Loucy (cell line): Measurements from ENCODE around the gene ZDHHC19.
"Not testable (repeated sequence)": the region's sequence is repeated elsewhere in the genome, so short reads cannot be mapped to it uniquely, and the experiment has no call there.

Experiments
- H2AFZ ChIP-seq: fragments of 200-600 bp; sonication (generic); 2 replicates; pipeline ENCODE4 v1.6.0; 2016; ENCODE audit warnings: antibody characterized with exemption, mild to moderate bottlenecking, low read length, moderate library complexity
- H3F3A ChIP-seq: fragments of 200-600 bp; 2 replicates; pipeline ENCODE4 v1.6.0; 2016; ENCODE audit warnings: antibody characterized with exemption, low read depth, mild to moderate bottlenecking
- H3K27me3 ChIP-seq: fragments of 200-600 bp; sonication (generic); 2 replicates; pipeline ENCODE4 v1.6.1; 2014; ENCODE audit warnings: low read length, mild to moderate bottlenecking; ENCODE audit not compliant: insufficient read depth, poor library complexity, severe bottlenecking
- H3K36me3 ChIP-seq: fragments of 200-600 bp; sonication (generic); 2 replicates; pipeline ENCODE4 v1.6.1; 2016; ENCODE audit warnings: low read length; ENCODE audit not compliant: insufficient read depth
- H3K4me1 ChIP-seq: fragments of 200-600 bp; sonication (generic); 2 replicates; pipeline ENCODE4 v1.5.1; 2014; ENCODE audit warnings: low read length, mild to moderate bottlenecking; ENCODE audit not compliant: insufficient read depth, poor library complexity, severe bottlenecking
- H3K4me2 ChIP-seq: fragments of 200-600 bp; sonication (generic); 2 replicates; pipeline ENCODE4 v1.6.0; 2014; ENCODE audit warnings: antibody characterized with exemption, low read length, low read depth, mild to moderate bottlenecking; ENCODE audit not compliant: poor library complexity, severe bottlenecking
- H3K4me3 ChIP-seq: fragments of 200-600 bp; sonication (generic); 2 replicates; pipeline ENCODE4 v1.5.1; 2014; ENCODE audit warnings: low read length, mild to moderate bottlenecking, mixed read lengths; ENCODE audit not compliant: poor library complexity, severe bottlenecking
- H3K79me2 ChIP-seq: fragments of 200-600 bp; sonication (generic); 2 replicates; pipeline ENCODE4 v1.6.1; 2014; ENCODE audit warnings: low read length; ENCODE audit not compliant: insufficient read depth
- H3K9ac ChIP-seq: fragments of 200-600 bp; sonication (generic); 2 replicates; pipeline ENCODE4 v1.6.0; 2014; ENCODE audit warnings: mild to moderate bottlenecking, low read depth, low read length, moderate library complexity; ENCODE audit not compliant: poor library complexity, severe bottlenecking
- H3K9me2 ChIP-seq: fragments of 200-600 bp; sonication (generic); replicated peaks from 2 replicates; pipeline ENCODE4 v1.6.1; 2016; ENCODE audit warnings: low read depth, low read length, mixed read lengths
- H3K9me3 ChIP-seq: fragments of 200-600 bp; sonication (generic); 2 replicates; pipeline ENCODE4 v1.6.1; 2014; ENCODE audit warnings: mild to moderate bottlenecking, antibody characterized with exemption, low read length, low read depth; ENCODE audit not compliant: insufficient read depth
- H4K20me1 ChIP-seq: fragments of 200-600 bp; sonication (generic); 2 replicates; pipeline ENCODE4 v1.6.0; 2014; ENCODE audit warnings: antibody characterized with exemption, low read length, mild to moderate bottlenecking; ENCODE audit not compliant: insufficient read depth, poor library complexity, severe bottlenecking
- CTCF ChIP-seq: fragments of 200-600 bp; sonication (generic); conservative IDR thresholded peaks from 2 replicates; pipeline ENCODE4 v1.5.1; 2014; ENCODE audit warnings: mild to moderate bottlenecking, antibody characterized with exemption, low read length
- EZH2phosphoT487 ChIP-seq: fragments of 200-600 bp; IDR thresholded peaks from 2 replicates; pipeline ENCODE4 v1.6.1; 2018; ENCODE audit warnings: antibody characterized with exemption, mild to moderate bottlenecking, moderate library complexity, borderline replicate concordance

The ZDHHC19 gene

DNA sequence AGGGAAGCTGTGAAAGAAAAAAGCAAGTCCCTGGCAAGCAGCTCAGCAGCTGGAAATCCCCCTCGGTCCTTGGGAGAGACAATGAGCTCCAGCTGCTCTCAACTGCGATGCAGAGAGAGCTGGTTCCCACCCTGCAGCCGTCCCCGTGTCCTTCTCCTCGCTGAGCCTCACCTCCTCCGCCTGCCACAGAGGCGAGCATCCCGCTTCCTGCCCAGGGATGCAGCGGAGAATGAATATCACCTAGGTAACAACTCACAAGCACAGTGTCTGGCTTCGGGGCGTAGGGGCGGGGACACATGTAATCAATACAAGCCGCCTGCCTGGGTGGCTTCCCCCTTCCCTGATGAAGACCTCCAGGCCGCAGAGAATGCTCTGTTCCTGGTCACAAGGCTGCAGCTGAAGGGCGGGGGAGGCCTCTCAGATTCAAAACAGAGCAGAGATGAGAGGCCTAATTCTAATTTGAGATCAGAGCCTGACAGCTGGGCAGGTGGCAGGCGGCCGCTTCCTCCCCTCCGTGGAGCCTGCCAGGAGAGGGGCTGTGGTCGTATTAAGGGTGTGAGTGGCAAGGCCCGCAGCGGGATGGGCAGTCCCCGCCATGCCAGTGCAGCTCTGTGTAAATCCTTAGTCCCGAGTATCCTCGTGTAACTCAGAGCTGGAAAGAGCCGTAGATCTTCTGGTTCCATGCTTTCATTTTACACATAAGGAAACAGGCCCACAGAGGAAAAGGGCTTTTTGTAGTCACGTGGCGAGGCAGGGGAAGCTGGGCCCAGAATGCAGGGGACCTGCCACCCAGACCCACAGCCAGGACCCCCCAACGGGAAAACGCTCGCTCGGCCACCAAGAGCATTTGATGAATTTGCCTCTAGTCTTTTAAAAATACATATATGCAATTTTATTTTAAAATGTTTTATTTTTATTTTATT is 24.3 kb downstream of the ZDHHC19 start:
- Histone ChIP-seq H3F3A (peaks cover 19% of the 10 kb centered on the region), H3K79me2 (peaks cover 60% of the 10 kb centered on the region), H3K9me3 (no peaks in the 10 kb centered on the region), H3K27me3 (no peaks in the 10 kb centered on the region), H4K20me1 (no peaks in the 10 kb centered on the region), H2AFZ (0 out of 2 replicates have a peak overlapping the region, but pooled peaks have one; percentile 25), H3K4me1 (peaks cover 60% of the 10 kb centered on the region), H3K9ac (peak overlapping the region; percentile 72), H3K36me3 (no peaks in the 10 kb centered on the region), H3K4me2 (peak overlapping the region; percentile 65), H3K9me2 (no peaks in the 10 kb centered on the region), H3K4me3 (peak overlapping the region; percentile 52)
- TF ChIP-seq CTCF, result no peak
- no peak for TF ChIP-seq EZH2phosphoT487

GRCh38 chr3:196184881-196185280 is 26.3 kb downstream of the ZDHHC19 start:
- Histone ChIP-seq H4K20me1 (no peaks in the 10 kb centered on the region), H3K4me1 (peaks cover 76% of the 10 kb centered on the region), H3K9me3 (no peaks in the 10 kb centered on the region), H3K4me3 (no peak overlapping the region), H3F3A (peaks cover 37% of the 10 kb centered on the region), H3K79me2 (peaks cover 54% of the 10 kb centered on the region), H3K9me2 (no peaks in the 10 kb centered on the region), H3K9ac (no peak overlapping the region), H2AFZ (no peak overlapping the region), H3K4me2 (no peak overlapping the region), H3K27me3 (no peaks in the 10 kb centered on the region), H3K36me3 (no peaks in the 10 kb centered on the region)
- TF ChIP-seq EZH2phosphoT487, result no peak

DNA sequence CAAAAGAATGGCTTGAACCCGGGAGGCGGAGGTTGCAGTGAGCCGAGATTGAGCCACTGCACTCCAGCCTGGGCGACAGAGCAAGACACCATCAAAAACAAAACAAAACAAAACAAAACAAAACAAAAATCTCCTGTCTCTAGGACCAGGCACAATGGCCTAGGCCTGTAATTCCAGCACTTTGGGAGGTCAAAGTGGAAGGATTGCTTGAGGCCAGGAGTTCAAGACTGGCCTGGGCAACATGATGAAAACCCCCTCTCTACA is 27.1 kb downstream of the ZDHHC19 start:
- not testable (repeated sequence) for H3K9me3 ChIP-seq, H2AFZ ChIP-seq, H3K36me3 ChIP-seq, H3K4me3 ChIP-seq, H3K9me2 ChIP-seq, H3K27me3 ChIP-seq, H4K20me1 ChIP-seq
- Histone ChIP-seq H3K79me2 (peaks cover 48% of the 10 kb centered on the region), H3K9ac (peak overlapping the region; percentile 96), H3K4me1 (peaks cover 80% of the 10 kb centered on the region), H3K4me2 (peak overlapping the region; percentile 77), H3F3A (peaks cover 43% of the 10 kb centered on the region)

DNA sequence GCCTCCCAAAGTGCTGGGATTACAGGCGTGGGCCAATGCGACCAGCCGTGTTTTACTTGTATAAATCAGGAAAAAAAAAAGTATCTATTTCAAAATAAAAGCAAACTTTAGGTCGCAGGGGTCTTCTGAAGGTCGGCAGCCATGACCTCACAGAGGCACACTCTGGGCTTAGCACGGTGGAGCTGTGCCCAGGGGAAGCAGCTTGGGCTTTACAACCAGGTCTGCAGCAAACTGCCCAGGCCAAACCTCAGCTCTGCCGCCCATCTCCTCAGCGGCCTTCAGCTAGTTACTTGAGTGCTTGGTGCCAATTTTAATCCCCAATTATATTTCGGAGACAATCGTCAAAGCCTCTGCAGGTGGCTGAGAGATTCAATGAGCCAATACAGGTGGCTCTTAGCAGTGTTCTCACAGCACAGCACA is 30.1 kb downstream of the ZDHHC19 start:
- Histone ChIP-seq H3F3A (peaks cover 42% of the 10 kb centered on the region), H3K9ac (peak overlapping the region; percentile 92), H3K4me3 (peak overlapping the region; percentile 47), H3K9me2 (no peaks in the 10 kb centered on the region), H3K27me3 (no peaks in the 10 kb centered on the region), H4K20me1 (no peaks in the 10 kb centered on the region), H3K79me2 (peaks cover 35% of the 10 kb centered on the region), H3K4me2 (peak overlapping the region; percentile 90), H3K4me1 (peaks cover 79% of the 10 kb centered on the region), H3K36me3 (no peaks in the 10 kb centered on the region), H2AFZ (no peak overlapping the region), H3K9me3 (no peaks in the 10 kb centered on the region)
- TF ChIP-seq EZH2phosphoT487 (no peak), CTCF (no peak)
